Smooth muscle cell (in vitro differentiated cells): ENCODE results near the gene S100A7A. TPM values are rescaled to one million over a fixed set of nuclear protein-coding genes. Genes with fewer than 3 reads are reported as not detected.

Experiments used
- DNase-seq: peaks from one replicate; lab custom pipeline; 2025; ENCODE audit not compliant: unreplicated experiment; lab: John Stamatoyannopoulos, UW
- H2AFZ ChIP-seq: fragments of 200-600 bp; sonication (generic); 2 replicates; pipeline ENCODE4 v1.6.0; 2016; ENCODE audit warnings: antibody characterized with exemption, low read depth, mild to moderate bottlenecking
- H3F3A ChIP-seq: fragments of 200-600 bp; sonication (generic); 2 replicates; pipeline ENCODE4 v1.6.0; 2017; ENCODE audit warnings: antibody characterized with exemption, low read depth
- H3K27ac ChIP-seq: fragments of 200-600 bp; sonication (generic); 2 replicates; pipeline ENCODE4 v1.5.1; 2016; ENCODE audit warnings: low read depth, mild to moderate bottlenecking
- H3K27me3 ChIP-seq: fragments of 200-600 bp; sonication (generic); 2 replicates; pipeline ENCODE4 v1.6.1; 2016; ENCODE audit warnings: low read depth, mild to moderate bottlenecking
- H3K36me3 ChIP-seq: fragments of 200-600 bp; sonication (generic); 2 replicates; pipeline ENCODE4 v1.5.1; 2016; ENCODE audit warnings: low read depth
- H3K4me1 ChIP-seq: fragments of 200-600 bp; sonication (generic); 2 replicates; pipeline ENCODE4 v1.5.1; 2016; ENCODE audit warnings: low read depth
- H3K4me2 ChIP-seq: fragments of 200-600 bp; sonication (generic); 2 replicates; pipeline ENCODE4 v1.6.0; 2016; ENCODE audit warnings: mild to moderate bottlenecking
- H3K4me3 ChIP-seq: fragments of 200-600 bp; sonication (generic); 2 replicates; pipeline ENCODE4 v1.5.1; 2016; ENCODE audit warnings: mild to moderate bottlenecking
- H3K79me2 ChIP-seq: fragments of 200-600 bp; sonication (generic); 2 replicates; pipeline ENCODE4 v1.6.0; 2016; ENCODE audit warnings: low read depth, mild to moderate bottlenecking
- H3K9ac ChIP-seq: fragments of 200-600 bp; sonication (generic); 2 replicates; pipeline ENCODE4 v1.6.0; 2016; ENCODE audit warnings: low read depth
- H3K9me3 ChIP-seq: fragments of 200-600 bp; sonication (generic); replicated peaks from 2 replicates; pipeline ENCODE4 v1.5.1; 2016; ENCODE audit warnings: low read depth
- H4K20me1 ChIP-seq: fragments of 200-600 bp; sonication (generic); 2 replicates; pipeline ENCODE4 v1.6.0; 2016; ENCODE audit warnings: low read depth
- CTCF ChIP-seq: fragments of 200-600 bp; sonication (generic); IDR thresholded peaks from 2 replicates; pipeline ENCODE4 v1.5.1; 2017; ENCODE audit warnings: borderline replicate concordance, mild to moderate bottlenecking, antibody characterized with exemption; ENCODE audit not compliant: insufficient read depth, poor library complexity, severe bottlenecking
- WGBS: methylation state at CpG from one replicate; pipeline ENCODE4 v1.1.7; 2016; ENCODE audit warnings: low lambda C conversion rate; 5-methylcytosine and 5-hydroxymethylcytosine counted together
- polyA plus RNA-seq: library from polyadenylated mRNA; unstranded; fragments of >200 nt; fragmentation: Nextera tagmentation; extraction: Ambion mirVana; gene quantifications from 2 replicates; pipeline ENCODE4 v1.2.1, GENCODE V29; 2016
- total RNA-seq: library from RNA; depleted of rRNA; stranded (reverse); fragments of >200 nt; gene quantifications from 2 replicates; pipeline ENCODE4 v1.2.3, GENCODE V29; 2014

The S100A7A gene
- total and polyA plus RNA-seq, 2 experiments from 2014 or later = not detected

- H3K4me1 ChIP-seq = no peaks in the 10 kb centered on the region
- no peaks in the 10 kb centered on the region for H3K9me3 ChIP-seq
- no peak overlapping the region for H3K4me2 ChIP-seq
- no peak overlapping the region for H3K9ac ChIP-seq
- H3K4me3 ChIP-seq = no peak overlapping the region
- no peaks in the 10 kb centered on the region for H3K79me2 ChIP-seq
- no peak overlapping the region for H2AFZ ChIP-seq
- no peaks in the 10 kb centered on the region for H4K20me1 ChIP-seq
- no peak overlapping the region for H3K27ac ChIP-seq
- DNase-seq = no peak
- no peaks in the 10 kb centered on the region for H3K36me3 ChIP-seq
- 71% methylated on average over 9 of the region's 9 CpGs for WGBS
- TF ChIP-seq CTCF = no peak
- H3K27me3 ChIP-seq = no peaks in the 10 kb centered on the region
- H3F3A ChIP-seq = no peaks in the 10 kb centered on the region
Observed at GRCh38 chr1:153432874-153433681, 16.8 kb downstream of the S100A7A start.

GRCh38 chr1:153434746-153435455, 18.6 kb downstream of the S100A7A start:
- Histone ChIP-seq H3K27ac (no peak overlapping the region), H3F3A (no peaks in the 10 kb centered on the region), H3K4me1 (no peaks in the 10 kb centered on the region), H3K4me2 (no peak overlapping the region), H4K20me1 (no peaks in the 10 kb centered on the region), H3K79me2 (no peaks in the 10 kb centered on the region), H3K4me3 (no peak overlapping the region), H3K36me3 (no peaks in the 10 kb centered on the region), H2AFZ (no peak overlapping the region), H3K9ac (no peak overlapping the region), H3K27me3 (no peaks in the 10 kb centered on the region), H3K9me3 (no peaks in the 10 kb centered on the region)
- no peak for TF ChIP-seq CTCF
- WGBS = 83% methylated on average over 11 of the region's 11 CpGs
- no peak for DNase-seq

GRCh38 chr1:153437236-153437635, 20.9 kb downstream of the S100A7A start:
- Histone ChIP-seq H3K9me3 (no peaks in the 10 kb centered on the region), H3F3A (no peaks in the 10 kb centered on the region), H3K27me3 (no peaks in the 10 kb centered on the region), H3K79me2 (no peaks in the 10 kb centered on the region), H3K4me3 (no peak overlapping the region), H3K9ac (no peak overlapping the region), H4K20me1 (no peaks in the 10 kb centered on the region), H2AFZ (no peak overlapping the region), H3K36me3 (no peaks in the 10 kb centered on the region), H3K27ac (no peak overlapping the region), H3K4me1 (no peaks in the 10 kb centered on the region), H3K4me2 (no peak overlapping the region)
- TF ChIP-seq CTCF = no peak
- no peak for DNase-seq
- WGBS = 86% methylated on average over 4 of the region's 4 CpGs
